Mesothelial cell of epicardium (in vitro differentiated cells): ENCODE measurements around the gene KCNIP4. TPM values are rescaled to one million over a fixed set of nuclear protein-coding genes. Genes with fewer than 3 reads are reported as not detected.

Source experiments
- DNase-seq, 2 experiments: peaks; one replicate each; pipeline ENCODE4 v3.0.0; 2021; ENCODE audit warnings: low spot score in 2 of 2; ENCODE audit not compliant: unreplicated experiment in 2 of 2
- H3K27ac Mint-ChIP-seq: 2 replicates; pipeline ENCODE4 v1.8.0; 2021; ENCODE audit warnings: mixed read lengths
- H3K27me3 Mint-ChIP-seq: 2 replicates; pipeline ENCODE4 v1.8.0; 2021; ENCODE audit warnings: low read depth, mixed read lengths
- H3K36me3 Mint-ChIP-seq: 2 replicates; pipeline ENCODE4 v1.8.0; 2021; ENCODE audit warnings: mixed read lengths
- H3K4me1 Mint-ChIP-seq: 2 replicates; pipeline ENCODE4 v1.8.0; 2021; ENCODE audit warnings: mixed read lengths
- H3K4me3 Mint-ChIP-seq: 2 replicates; pipeline ENCODE4 v1.8.0; 2021; ENCODE audit warnings: mild to moderate bottlenecking, moderate library complexity, mixed read lengths
- H3K9me3 Mint-ChIP-seq: 2 replicates; pipeline ENCODE4 v1.8.0; 2021; ENCODE audit warnings: mixed read lengths
- total RNA-seq: library from RNA; stranded (reverse); gene quantifications from 3 replicates; pipeline ENCODE4 v1.2.1, GENCODE V29; 2021
- TF ChIP-seq, protein P1 (sequence below): fragments of 200-600 bp; sonication (generic); IDR thresholded peaks from one replicate; pipeline ENCODE4 v1.5.0; 2021; ENCODE audit warnings: antibody characterized with exemption; ENCODE audit not compliant: unreplicated experiment

Gene KCNIP4
- total RNA-seq, 1 donor from 2014 or later, result 3.0 TPM

DNA sequence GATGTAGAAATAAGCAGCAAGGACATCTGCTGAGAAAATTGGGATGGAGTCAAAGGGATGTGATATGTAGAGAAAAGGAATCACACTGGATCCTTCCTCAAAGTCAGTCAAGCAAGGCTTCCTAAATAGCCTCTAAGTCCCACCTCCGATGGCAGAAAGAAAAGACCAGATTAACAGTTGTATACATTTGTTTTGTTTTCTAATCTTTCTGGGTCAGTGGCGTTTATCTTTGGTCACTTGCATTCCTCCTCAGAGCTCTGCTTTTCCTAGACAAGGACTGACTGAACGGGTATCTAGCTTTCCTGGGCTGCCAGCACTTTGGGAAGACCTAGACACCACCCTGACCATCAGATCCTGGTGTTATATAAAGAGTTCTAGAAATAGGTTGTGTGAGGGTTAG, 1225.1 kb downstream of the KCNIP4 start:
- TF ChIP-seq, protein P1, sequence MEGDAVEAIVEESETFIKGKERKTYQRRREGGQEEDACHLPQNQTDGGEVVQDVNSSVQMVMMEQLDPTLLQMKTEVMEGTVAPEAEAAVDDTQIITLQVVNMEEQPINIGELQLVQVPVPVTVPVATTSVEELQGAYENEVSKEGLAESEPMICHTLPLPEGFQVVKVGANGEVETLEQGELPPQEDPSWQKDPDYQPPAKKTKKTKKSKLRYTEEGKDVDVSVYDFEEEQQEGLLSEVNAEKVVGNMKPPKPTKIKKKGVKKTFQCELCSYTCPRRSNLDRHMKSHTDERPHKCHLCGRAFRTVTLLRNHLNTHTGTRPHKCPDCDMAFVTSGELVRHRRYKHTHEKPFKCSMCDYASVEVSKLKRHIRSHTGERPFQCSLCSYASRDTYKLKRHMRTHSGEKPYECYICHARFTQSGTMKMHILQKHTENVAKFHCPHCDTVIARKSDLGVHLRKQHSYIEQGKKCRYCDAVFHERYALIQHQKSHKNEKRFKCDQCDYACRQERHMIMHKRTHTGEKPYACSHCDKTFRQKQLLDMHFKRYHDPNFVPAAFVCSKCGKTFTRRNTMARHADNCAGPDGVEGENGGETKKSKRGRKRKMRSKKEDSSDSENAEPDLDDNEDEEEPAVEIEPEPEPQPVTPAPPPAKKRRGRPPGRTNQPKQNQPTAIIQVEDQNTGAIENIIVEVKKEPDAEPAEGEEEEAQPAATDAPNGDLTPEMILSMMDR, result no peak
- Mint-ChIP-seq H3K9me3 (peaks cover 35% of the 10 kb centered on the region), H3K36me3 (peaks cover 65% of the 10 kb centered on the region), H3K27ac (no peak overlapping the region), H3K4me3 (no peak overlapping the region), H3K4me1 (no peaks in the 10 kb centered on the region), H3K27me3 (no peaks in the 10 kb centered on the region)
- DNase-seq, result no peak

DNA sequence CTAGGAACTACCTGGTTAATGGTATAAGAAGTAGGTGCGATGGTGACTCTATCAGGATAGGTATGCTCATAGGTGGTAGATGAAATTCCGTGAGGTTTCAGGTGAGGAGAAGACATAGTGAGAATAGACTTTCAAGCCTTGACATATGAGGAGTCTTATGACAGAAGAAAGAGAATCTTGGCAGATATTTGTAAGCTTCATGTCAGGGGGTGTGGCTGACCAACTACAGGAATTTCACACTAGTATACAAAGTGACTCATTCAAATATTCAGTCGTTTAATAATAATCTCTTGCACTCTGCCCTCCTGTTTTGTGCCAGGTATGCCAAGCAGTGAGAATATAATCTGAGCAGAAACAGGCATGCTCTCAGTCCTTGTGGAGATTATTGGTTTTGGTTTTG, 1225.6 kb downstream of the KCNIP4 start:
- H3K27me3 Mint-ChIP-seq, result no peaks in the 10 kb centered on the region
- no peak overlapping the region for H3K4me3 Mint-ChIP-seq
- H3K4me1 Mint-ChIP-seq, result no peaks in the 10 kb centered on the region
- H3K27ac Mint-ChIP-seq, result no peak overlapping the region
- peaks cover 40% of the 10 kb centered on the region for H3K9me3 Mint-ChIP-seq
- H3K36me3 Mint-ChIP-seq, result peaks cover 69% of the 10 kb centered on the region
- DNase-seq, result no peak
- TF ChIP-seq, protein P1, result no peak

DNA sequence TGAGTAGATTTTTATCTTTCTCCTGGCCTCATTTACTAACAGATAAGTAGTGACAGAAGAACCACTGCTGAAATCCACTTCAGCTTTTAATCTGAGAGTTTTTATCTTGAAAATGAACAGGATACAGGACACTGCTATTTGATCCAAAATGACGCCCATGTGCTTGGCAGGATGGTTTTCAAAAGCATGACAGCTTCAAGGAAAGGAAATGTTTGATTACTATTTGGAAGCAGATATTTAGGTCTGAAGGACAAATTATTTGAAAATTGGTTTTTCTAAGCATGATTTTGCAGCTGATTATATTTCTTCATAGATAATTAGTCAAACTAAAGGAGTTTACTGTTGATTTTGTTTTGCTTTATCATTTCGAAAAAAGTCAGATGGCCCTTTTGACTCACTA, 1237.2 kb downstream of the KCNIP4 start:
- Mint-ChIP-seq H3K4me1 (no peaks in the 10 kb centered on the region), H3K9me3 (peaks cover 16% of the 10 kb centered on the region)

DNA sequence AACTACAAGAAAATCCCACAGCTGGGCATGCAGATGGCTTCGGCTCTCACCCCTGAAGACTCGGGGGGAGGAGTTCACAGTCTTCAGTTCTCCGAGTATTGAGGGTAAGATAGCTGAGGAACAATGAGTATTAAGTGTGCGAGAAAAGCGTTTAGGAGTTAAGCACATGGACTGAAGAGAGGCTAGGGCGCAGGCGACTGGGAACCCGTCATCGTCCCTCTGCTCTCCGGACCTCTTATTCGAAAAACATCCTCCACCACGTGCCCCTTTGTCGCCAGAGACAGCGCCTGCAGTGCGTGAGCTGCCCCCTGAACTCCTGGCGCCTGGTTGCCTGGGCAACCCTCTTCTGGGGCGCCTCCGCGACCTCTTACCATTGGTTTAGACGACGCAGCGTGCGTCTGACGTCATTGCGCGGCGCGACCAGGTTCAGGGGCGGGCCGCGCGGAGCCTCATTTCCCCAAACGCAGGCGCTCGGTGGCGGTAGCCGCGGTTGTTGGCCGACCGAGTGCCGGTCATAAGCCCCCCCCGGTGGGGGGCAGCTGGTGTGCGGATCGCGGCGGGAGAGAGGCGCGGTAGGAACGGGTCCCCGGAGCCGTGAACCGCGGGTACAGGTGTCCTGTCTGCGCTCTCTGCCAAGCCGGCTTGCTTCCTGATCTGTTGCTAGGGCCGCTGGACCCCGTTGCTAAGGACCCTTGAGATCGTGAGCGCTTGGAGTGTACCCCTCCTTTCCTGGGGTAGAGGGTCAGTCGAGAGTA, 1248.4 kb downstream of the KCNIP4 start, which contains the start of gene PACRGL:
TSS of gene PACRGL (plus strand) at position 452 of the 755 bp plus-strand sequence. CDS start 4,024 bp downstream, outside the sequence.
- Mint-ChIP-seq H3K36me3 (peaks cover 4% of the 10 kb centered on the region), H3K4me3 (peak within 1 kb of the TSS; percentile 92), H3K9me3 (no peaks in the 10 kb centered on the region), H3K27me3 (peaks cover 10% of the 10 kb centered on the region), H3K4me1 (peaks cover 28% of the 10 kb centered on the region), H3K27ac (peak within 1 kb of the TSS; percentile 96)
- DNase-seq, result peak; percentile 76 to 88
- TF ChIP-seq, protein P1, result no peak

More for the DNA sequence above, 1237.2 kb downstream of the KCNIP4 start:
- TF ChIP-seq, protein P1, result no peak
- Mint-ChIP-seq H3K27ac (no peak overlapping the region), H3K4me3 (no peak overlapping the region), H3K36me3 (peaks cover 37% of the 10 kb centered on the region), H3K27me3 (no peaks in the 10 kb centered on the region)
- no peak for DNase-seq

DNA sequence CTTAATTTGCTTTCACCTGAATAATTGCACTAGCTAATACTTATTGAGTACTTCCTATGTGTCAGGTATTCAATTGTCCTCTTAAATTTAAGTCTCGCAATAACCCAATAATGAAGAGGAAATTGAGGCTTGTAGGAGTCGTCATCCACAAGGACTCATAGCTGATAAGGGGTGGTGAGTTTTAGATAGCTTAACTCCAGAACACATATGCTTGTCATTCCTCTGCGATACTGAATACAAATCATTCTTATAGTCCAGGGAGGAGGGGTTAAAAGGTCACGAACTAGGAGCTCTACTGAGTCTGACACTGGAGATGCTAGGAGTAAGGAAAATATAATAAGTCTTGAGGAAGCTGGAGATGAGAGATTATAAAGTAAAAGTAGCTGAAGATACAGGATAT, 1249.8 kb downstream of the KCNIP4 start:
- TF ChIP-seq, protein P1, result no peak
- Mint-ChIP-seq H3K27ac (peak overlapping the region; percentile 32), H3K4me1 (peaks cover 28% of the 10 kb centered on the region), H3K9me3 (no peaks in the 10 kb centered on the region), H3K4me3 (peak overlapping the region; percentile 39), H3K27me3 (peaks cover 17% of the 10 kb centered on the region), H3K36me3 (no peaks in the 10 kb centered on the region)
- no peak for DNase-seq
